Renal cortical epithelial cell (primary cell): ENCODE results near the gene KIAA1671. TPM values are rescaled to one million over a fixed set of nuclear protein-coding genes. Genes with fewer than 3 reads are reported as not detected.

Experiments
- DNase-seq: peaks from one replicate; pipeline ENCODE4 v3.0.0-alpha.2; 2011; ENCODE audit warnings: low read depth
- total RNA-seq: library from RNA; depleted of rRNA; stranded (reverse); fragments of >200 nt; gene quantifications from 2 replicates; pipeline ENCODE4 v1.2.3, GENCODE V29; 2014

KIAA1671 gene
- total RNA-seq, 1 donor from 2014 or later, result 31.1 TPM

DNA sequence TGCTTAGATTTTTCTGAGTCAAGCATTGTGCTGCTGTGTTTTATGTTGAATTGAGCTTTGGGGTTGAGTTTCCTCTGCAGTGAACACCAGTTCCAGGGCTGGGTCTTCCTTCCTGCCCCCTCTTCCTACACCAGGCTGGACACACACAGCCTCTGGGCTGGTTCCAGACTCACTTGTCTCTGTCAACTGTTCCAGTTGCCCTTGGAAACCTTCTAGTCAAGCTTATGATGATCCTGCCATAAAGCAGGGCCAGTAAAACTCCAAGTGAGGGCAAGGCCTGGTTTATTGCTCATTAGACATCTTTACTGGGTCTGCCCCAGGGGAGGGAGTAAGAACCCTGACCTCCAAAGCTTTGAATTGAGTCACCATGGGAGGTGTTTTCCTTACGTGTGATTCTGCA is 61.1 kb downstream of the KIAA1671 start:
- peak; percentile 88 for DNase-seq

DNA sequence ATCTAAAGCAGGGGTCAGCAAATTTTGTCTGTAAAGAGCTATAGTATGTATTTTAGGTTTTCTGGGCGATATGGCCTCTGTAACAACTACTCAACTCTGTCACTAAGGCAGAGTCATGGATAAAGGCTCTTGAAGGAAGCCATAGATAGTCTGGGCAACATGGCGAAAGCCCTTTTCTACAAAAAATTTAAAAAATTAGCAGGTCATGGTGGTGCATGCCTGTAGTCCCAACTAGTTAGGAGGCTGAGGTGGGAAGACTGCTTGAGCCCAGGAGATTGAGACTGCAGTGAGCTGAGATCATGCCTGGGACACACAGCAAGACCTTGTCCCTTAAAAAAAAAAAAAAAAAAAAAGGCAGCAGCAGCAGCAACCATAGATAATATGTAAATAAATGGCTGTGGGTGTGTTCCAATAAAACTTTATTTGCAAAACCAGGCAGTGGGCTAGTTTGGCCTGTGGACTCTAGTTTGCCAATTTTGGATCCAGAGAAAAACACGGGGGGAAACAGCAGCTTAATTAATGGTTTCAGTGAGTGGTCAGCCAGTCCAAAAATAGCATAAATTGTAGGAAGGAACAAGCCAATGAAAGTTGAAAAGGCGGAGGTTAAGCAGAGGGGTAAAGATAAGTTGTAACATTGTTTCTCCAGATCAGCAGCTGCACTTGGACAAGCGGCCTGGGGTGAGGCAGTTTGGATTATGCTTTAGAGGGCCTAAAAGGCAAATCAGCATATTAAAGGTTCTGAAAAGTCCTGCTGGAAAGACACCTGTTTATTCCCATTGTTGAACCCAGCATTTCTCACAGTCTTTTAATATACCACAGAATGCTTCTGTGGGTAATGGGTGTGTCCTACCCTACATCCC is 62.6 kb downstream of the KIAA1671 start:
- no peak for DNase-seq

DNA sequence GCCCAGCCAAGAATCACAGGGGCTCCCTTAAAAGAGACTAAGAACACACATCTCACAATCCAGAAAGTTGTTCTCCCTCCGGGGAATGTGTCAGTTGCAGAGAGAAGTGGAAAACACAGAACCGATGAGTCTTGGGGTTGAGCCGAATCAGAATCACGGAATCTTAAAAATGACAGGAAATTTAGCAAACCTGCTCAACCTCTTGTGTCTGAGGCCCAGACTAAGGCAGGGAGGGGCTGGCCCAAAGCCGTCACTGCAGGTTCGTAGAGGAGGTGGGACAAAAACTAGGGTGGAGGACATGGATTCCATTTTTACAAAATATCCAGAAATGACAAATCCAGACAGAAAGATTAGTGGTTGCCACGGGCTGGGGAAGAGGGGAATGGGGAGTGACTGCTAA is 63.8 kb downstream of the KIAA1671 start:
- DNase-seq, result no peak

DNA sequence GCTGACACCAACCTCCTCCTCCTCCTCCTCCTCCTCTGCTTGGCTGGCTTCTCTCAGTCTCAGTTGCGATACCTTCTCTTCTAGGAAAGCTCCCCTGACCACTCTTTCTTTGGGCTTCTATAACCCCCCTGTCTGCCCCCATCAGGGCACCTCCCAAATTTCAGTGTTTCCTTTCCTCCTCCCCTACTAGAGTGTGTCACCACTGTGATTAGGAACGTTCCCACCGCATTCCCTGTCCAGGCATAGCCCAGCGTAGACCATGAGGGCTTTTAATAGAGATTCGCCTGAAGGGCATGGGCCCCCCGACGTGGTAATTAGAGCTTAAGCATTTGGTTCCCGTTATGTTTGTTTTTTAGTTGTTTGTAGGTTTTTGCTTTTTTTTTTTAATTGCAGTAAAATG is 65.5 kb downstream of the KIAA1671 start:
- no peak for DNase-seq

DNA sequence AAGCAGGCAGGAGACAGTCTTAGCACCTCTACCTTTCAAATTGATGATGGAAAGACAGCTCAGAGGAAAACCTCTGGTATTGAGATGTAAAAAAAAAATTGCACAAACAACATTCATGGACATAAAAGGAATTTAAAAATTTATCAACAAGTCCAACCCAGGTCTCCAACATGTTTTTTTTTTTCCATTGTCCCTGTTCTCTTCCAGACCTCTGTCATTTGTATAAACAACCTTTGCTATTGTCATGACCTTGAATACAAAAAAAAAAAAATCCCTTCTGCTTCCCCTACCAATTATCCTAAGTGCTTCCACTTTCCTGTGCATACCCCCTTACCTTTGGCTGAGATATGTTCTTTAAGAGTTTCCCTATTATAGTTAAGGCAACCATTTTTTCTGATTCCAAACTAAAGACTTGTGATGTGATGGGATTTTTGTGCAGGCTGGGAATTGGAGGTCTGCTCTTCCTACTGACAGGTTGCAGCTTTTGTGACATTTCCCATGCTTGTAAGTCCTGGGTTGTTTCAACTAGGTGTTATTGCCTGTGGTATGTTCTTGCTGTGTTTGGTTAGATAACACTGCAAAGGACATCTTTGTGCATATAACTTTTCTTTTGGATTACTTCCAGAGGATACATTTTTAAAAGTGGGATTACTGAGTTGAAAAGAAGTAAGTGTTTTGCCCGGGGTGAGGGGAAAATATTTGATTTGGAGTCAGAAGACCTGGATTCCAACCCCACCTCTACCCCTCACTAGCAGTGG is 67.1 kb downstream of the KIAA1671 start:
- DNase-seq, result no peak

DNA sequence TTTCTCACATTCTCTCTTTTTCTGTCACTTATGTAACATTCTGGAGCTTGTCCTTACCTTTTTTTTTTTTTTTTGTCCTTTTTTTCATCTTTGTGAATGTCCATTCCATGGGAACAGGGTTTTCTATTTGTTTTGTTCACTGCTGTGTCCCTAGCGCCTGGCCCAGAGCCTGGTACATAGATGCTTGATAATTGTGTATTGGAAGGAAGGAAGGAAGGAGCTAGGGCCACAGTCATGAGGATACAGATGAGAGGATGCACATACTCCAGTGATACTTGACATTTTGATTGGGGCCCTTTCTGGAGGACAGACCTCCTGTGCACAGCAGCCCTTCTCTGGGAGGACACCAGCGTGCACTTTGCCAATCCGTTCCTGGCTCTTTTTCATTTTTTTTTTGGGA is 68.9 kb downstream of the KIAA1671 start:
- no peak for DNase-seq

DNA sequence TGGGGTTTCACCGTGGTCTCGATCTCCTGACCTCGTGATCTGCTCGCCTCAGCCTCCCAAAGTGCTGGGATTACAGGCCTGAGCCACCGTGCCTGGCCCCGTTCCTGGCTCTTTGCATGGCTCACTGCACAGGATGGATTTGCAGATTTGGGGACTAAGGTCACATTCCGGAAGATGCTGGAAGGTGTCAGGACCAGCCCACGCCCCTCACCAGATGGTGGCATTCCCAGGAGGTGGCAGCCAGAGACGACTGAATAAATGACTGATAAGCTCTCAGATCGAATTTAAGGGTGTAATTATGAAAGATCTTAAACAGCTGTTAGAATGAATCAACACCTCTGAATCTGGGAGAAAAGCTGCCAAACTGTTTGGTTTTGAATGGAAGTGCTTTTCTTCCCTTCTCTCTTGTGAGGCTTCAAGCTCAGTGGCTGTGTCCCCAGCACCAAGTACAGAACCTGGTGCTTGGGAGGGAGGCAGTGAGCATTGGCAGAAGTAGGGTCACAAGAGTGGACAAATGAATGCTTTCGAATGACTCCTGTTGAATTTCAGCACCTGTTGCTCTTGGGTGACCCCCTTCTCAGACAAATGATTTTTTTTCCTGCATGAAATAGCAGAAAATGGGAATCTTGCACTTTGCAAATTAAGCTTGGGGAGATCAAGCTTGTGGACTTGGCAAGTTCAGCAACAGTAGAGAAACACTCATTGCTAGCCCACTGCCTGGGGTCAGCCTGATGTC is 69.6 kb downstream of the KIAA1671 start:
- no peak for DNase-seq

DNA sequence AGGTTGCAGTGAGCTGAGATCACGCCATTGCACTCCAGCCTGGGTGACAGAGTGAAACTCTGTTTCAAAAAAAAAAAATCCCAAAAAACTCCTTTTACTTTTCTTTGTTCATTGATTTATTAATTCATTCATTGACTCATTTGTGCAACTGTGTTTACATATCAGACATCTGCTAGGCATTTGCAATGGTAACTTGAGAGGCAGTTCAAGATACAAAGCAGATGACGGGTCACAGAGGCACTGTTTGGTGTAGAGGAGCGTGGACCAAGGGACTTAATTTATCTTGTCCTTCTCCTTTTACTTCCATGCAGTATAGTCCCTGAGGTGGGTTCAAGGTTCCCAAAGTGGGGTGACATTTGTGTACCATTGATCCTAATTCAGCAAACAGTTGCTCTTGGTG is 71.4 kb downstream of the KIAA1671 start:
- DNase-seq, result no peak

DNA sequence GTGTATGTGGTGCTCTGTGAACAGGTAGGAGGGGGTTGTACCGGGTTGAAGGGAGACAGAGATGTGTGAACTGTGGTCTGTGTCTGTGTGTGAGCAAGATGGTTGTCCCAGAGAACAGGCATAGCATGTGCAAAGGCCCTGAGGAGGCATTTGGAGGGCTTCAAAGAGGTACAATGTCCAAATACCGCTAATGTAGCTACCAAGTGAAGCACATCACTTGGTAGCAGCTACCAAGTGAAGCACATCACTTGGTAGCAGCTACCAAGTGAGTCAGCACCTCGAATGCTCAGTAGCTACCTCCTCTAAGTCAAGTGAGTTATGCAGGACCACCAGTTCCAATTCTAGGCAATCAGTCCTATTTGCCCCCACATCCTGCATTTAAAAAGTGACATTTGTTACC is 72.4 kb downstream of the KIAA1671 start:
- peak; percentile 59 for DNase-seq

DNA sequence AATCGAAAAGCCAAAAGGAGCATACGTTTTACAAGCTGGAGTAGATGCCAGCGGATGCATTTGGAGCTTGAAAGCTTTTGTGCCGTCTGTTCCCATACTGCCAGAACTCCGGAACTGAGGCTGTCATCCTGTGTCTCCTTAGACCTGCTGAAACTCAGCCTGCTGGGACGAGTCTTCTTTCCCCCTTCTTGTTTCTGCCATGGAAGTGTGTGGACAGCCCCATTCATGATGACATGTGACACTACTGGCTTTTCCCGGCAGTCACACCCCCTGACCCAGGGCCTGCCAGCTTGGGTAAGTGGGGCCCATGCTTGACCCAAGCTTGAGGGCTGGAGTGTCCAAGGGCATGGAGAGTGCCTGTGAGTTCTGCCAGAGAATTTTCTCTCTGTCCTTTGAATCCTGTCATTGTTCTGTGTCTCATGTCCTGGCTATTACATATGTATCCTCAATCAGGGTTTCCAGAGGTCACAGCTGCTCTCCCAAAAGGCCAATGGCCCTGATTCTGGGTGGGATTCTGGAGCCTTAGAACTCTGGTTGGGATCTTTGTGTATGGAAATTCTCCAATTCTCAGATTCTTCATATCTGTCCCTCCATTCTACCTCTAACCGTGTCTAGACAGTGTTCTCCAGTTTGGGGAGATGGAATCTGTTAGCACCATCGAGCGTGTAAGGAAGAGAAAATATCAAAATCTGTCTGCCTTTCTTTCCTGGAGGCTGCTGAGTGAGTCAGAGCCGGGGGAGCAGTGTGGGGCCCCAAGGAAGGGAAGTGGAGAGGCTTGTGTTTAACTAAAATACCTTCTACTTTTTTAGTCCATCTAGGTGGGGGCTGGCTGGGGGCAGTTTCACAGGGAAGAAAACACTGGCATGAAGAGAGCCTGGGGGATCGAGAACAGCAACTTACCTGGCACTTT is 73.2 kb downstream of the KIAA1671 start:
- DNase-seq, result peak; percentile 49

DNA sequence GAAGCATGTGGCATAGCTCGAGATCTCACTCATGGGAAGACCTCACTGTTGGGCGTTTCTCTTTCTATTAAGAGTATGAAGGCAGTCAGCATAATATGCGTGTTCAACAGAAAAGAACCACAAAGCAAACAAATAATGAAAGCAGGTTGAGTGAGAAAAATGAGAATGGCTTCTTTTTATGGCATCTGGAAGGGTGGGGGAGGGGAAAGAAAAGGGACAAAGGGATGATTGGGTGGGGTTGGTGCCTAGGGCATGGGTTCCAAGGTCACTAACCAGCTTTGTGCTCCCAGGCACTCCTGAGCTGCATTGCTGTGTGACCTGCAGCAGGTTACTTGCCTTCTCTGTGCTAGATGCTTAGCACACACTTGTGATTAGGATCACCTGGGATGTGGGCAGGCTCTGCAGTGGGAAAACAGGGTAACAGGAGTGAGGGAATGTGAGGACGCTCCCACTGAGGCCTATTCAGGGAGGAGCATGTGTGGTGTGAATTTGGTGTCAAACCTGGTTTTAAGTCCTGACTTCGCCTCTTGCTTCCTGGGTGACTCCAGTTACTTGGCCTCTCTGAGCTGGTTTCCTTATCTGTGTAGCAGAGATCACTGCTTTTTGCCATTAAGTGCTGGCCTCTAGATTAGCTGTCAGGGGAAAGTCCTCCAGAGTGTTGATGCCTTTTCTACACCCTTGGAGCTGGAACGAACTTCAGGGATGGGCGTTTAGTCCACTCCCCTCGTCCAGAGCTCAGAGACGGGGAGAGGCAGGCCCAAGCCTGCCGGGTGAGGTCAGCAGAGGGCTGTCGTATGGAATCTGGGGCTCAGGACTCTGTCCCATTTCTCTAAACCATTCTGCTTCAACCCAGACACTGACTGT is 74.8 kb downstream of the KIAA1671 start:
- no peak for DNase-seq

DNA sequence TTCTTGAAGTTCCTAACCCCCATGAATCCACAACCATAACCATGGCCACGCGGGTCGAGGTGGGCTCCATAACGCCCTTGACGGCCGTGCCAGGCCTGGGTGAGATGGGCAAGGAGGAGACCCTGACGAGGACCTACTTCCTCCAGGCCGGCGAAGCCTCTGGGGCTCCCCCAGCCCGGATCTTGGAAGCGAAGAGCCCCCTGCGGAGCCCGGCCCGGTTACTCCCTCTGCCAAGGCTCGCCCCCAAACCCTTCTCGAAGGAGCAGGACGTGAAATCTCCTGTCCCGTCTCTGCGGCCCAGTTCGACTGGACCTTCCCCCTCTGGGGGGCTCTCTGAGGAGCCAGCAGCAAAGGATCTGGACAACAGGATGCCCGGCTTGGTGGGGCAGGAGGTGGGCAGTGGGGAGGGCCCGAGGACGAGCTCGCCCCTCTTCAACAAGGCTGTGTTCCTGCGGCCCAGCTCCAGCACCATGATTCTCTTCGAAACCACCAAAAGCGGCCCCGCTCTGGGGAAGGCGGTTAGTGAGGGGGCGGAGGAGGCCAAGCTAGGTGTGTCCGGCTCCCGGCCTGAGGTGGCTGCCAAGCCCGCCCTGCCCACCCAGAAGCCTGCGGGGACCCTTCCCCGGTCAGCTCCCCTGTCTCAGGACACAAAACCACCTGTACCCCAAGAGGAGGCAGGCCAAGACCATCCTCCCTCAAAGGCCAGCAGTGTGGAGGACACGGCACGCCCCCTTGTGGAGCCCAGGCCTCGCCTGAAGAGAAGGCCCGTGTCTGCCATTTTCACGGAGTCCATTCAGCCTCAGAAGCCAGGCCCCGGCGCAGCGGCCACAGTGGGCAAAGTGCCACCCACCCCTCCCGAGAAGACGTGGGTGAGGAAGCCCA is 75.7 kb downstream of the KIAA1671 start:
- DNase-seq, result no peak

DNA sequence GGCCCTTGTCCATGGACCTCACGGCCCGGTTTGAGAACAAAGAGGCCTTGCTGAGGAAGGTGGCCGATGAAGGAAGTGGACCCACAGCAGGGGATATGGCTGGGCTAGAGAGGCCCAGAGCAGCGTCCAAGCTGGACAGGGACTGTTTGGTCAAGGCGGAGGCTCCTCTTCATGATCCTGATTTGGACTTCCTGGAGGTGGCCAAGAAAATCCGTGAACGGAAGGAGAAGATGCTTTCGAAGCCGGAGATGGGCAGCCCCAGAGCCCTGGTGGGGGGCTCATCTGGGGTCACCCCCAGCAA is 76.3 kb downstream of the KIAA1671 start:
- DNase-seq, result no peak

DNA sequence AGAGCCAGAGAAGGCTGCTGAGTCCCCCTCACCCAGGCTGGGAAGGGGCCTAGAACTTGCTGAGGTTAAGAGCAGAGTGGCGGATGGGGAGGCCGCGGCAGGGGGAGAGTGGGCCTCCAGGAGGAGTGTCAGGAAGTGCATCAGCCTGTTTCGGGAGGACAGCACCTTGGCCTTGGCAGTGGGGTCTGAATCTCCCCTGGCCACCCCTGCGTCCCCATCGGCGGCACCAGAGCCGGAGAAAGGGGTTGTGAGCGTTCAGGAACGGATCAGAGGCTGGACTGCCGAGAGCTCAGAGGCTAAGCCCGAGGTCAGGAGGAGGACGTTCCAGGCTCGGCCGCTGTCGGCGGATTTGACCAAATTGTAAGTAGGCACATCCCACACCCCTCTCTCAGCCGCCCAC is 76.7 kb downstream of the KIAA1671 start:
- DNase-seq, result no peak

DNA sequence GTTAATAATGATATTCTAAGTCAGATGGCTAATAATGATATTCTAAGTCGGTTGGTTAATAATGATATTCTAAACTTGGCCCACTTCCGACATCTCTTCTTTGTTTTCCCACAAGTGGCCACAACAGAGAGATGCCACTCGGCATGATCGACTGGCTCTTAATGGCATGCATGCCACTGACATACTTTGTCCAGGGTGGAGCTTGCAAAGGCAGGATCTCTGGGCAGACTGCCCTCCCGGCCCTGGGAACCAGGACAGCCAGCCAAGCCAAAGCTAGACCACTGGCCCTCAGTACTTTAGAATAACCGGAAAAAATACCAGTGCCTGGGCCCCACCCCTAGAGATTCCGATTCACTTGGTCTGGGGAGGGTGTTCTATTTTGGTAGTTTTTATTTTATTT is 78.1 kb downstream of the KIAA1671 start:
- no peak for DNase-seq

DNA sequence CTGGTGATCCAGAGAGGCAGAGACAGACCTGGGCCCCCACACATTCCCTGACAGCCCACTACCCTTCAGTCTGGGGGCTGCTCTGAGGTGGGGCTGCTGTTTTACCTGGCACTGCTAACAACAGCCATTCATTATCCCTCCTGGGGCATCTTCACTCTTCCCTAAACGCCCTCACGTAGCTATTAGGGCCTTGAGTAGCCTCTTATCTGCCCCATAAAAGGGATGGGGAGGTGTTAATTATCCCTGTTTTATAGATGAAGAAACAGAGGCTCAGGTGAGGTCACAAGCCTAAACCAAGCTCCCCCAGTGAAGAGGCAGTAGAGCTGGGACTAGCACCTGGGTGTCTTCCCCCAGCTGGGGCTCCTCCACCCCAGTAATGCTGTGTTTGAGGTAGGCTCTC is 79.5 kb downstream of the KIAA1671 start:
- no peak for DNase-seq

DNA sequence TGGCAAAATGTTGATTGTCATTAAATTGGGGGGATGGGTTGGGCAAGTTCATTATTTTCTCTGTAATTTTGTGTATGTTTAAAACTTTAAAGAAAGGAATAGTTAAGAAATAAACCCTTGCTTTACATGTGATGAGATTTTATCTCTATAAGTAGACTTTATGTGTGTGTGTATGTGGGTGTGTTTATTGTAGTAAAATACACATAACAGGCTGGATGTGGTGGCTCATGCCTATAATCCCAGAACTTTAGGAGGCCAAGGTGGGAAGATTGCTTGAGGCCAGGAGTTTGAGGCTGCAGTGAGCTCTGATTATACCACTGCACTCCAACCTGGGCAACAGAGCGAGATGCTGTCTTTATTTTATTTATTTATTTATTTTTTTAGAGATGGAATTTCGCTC is 83.2 kb downstream of the KIAA1671 start:
- DNase-seq, result no peak

DNA sequence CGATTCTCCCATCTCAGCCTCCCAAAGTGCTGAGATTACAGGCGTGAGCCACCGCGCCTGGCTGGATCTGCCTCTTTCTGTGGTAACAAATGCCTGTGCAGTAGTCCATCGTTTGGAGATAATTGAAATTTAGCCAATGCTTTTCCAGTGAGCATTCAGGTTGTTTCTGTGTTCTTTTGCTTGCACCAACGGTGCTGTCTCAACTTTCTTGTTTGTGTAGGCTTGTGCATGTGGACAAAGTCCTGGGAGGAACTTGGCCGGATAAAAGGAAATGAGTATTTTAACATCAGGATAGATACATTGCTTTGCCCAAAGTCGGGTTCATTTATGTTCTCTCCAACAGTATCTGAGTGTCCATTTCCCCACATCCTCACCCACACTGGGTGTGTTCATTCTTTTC is 85.7 kb downstream of the KIAA1671 start:
- DNase-seq, result no peak

DNA sequence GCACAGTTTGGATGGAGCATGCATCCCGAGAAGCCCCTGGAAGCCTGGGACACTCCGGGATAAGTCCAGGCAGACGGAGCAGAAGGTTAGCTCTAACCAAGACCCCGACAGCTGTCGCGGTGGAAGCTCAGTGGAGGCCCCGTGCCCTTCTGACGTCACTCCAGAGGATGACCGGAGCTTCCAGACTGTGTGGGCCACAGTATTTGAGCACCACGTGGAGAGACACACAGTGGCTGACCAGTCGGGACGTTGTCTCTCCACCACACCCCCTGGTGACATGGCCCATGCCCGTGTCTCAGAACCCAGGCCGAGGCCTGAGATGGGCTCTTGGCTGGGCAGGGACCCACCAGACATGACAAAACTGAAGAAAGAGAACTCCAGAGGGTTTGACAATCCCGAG is 86.3 kb downstream of the KIAA1671 start:
- no peak for DNase-seq

DNA sequence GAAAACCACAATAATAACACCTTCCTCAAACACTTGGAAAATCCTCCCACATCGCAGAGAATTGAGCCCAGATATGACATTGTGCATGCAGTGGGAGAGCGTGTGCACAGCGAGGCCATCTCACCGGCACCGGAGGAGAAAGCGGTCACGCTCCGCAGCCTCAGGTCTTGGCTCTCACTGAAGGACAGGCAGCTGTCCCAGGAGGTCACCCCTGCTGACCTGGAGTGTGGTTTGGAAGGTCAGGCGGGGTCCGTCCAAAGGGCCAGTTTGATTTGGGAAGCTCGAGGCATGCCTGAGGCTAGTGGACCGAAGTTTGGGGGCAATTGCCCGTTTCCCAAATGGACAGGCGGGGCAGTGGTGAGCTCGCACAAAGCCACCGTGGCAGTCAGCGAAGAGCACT is 86.7 kb downstream of the KIAA1671 start:
- DNase-seq, result no peak
